Endothelial cell of umbilical vein (primary cell): ENCODE measurements around the gene SCAP. TPM values are rescaled to one million over a fixed set of nuclear protein-coding genes. Genes with fewer than 3 reads are reported as not detected.

Experiments
- BruUV-seq: library from RNA; stranded (reverse); fragments of 400-500 nt; replicated peaks from 2 replicates; lab custom pipeline; 2021; lab: Mats Ljungman, UMichigan
- CTCF ChIA-PET: fragments of 300-600, 350-600 bp; sonication (Branson Sonifier 250); formaldehyde crosslinking; loops from one replicate; lab custom pipeline; 2021; ENCODE audit warnings: antibody characterized with exemption, inconsistent platforms; lab: Charles Lee
- POLR2A ChIA-PET: fragments of 300-600, 350-600 bp; sonication (Branson Sonifier 250); formaldehyde crosslinking; loops from one replicate; lab custom pipeline; 2021; ENCODE audit warnings: antibody characterized with exemption, inconsistent platforms; lab: Charles Lee
- DNase-seq: peaks from one replicate; pipeline ENCODE4 v3.0.0-alpha.2; 2011; ENCODE audit warnings: low read depth, low spot score
- FAIRE-seq: peaks from 2 replicates; lab custom pipeline; 2011; peaks lifted over from hg19 to GRCh38; lab: Jason Lieb, UNC
- H2AFZ ChIP-seq: 2 replicates; pipeline ENCODE4 v1.6.0; 2012; ENCODE audit warnings: low read depth, low read length, control low read depth, inconsistent platforms
- H3K27ac ChIP-seq: 2 replicates; pipeline ENCODE4 v1.5.1; 2011; ENCODE audit warnings: low read depth, mild to moderate bottlenecking, control low read depth, low read length, moderate library complexity; ENCODE audit not compliant: insufficient read depth
- H3K27me3 ChIP-seq, 2 experiments: 2 replicates each; pipeline versions ENCODE4 v1.6.0 to v1.6.1; 2011; ENCODE audit warnings: low read length in 2 of 2, mixed read lengths in 1 of 2; ENCODE audit not compliant: control insufficient read depth in 2 of 2, insufficient read depth in 2 of 2
- H3K36me3 ChIP-seq, 2 experiments: 2 replicates in 1 of 2; 3 replicates in 1 of 2; pipeline ENCODE4 v1.5.1; 2011; ENCODE audit warnings: low read length in 2 of 2, mild to moderate bottlenecking in 1 of 2, moderate library complexity in 1 of 2; ENCODE audit not compliant: control insufficient read depth in 2 of 2, insufficient read depth in 2 of 2; ENCODE audit errors: extremely low read depth in 1 of 2
- H3K4me1 ChIP-seq: 3 replicates; pipeline ENCODE4 v1.5.1; 2011; ENCODE audit warnings: mild to moderate bottlenecking, low read length; ENCODE audit not compliant: control insufficient read depth, insufficient read depth; ENCODE audit errors: extremely low read depth
- H3K4me2 ChIP-seq: 2 replicates; pipeline ENCODE4 v1.6.1; 2011; ENCODE audit warnings: low read length, control low read depth, mixed read lengths; ENCODE audit not compliant: insufficient read depth
- H3K4me3 ChIP-seq, 3 experiments: fragments of 200-600 bp in 1 of 3; sonication (generic), shearing (Covaris generic) in 1 of 3; replicated peaks in 1 of 3; 2 replicates each; pipeline ENCODE4 v1.5.1; 2011 to 2016; ENCODE audit warnings: control low read depth in 3 of 3, low read length in 3 of 3, mild to moderate bottlenecking in 2 of 3, inconsistent platforms in 1 of 3, low read depth in 1 of 3, moderate library complexity in 1 of 3; ENCODE audit not compliant: insufficient read depth in 1 of 3
- H3K79me2 ChIP-seq: 2 replicates; pipeline ENCODE4 v1.6.0; 2012; ENCODE audit warnings: low read length, inconsistent platforms; ENCODE audit not compliant: control insufficient read depth, insufficient read depth
- H3K9ac ChIP-seq: replicated peaks from 2 replicates; pipeline ENCODE3; 2011; ENCODE audit warnings: low read length, control low read depth; ENCODE audit not compliant: insufficient read depth; ENCODE audit errors: extremely low read depth
- H3K9me1 ChIP-seq: replicated peaks from 3 replicates; pipeline ENCODE4 v1.6.0; 2011; ENCODE audit warnings: mild to moderate bottlenecking, low read length; ENCODE audit not compliant: control insufficient read depth, insufficient read depth; ENCODE audit errors: extremely low read depth
- H3K9me3 ChIP-seq: replicated peaks from 2 replicates; pipeline ENCODE4 v1.5.1; 2012; ENCODE audit warnings: low read length, inconsistent platforms; ENCODE audit not compliant: control insufficient read depth, insufficient read depth
- H4K20me1 ChIP-seq: replicated peaks from 2 replicates; pipeline ENCODE3; 2011; ENCODE audit warnings: mild to moderate bottlenecking, low read length; ENCODE audit not compliant: control insufficient read depth, insufficient read depth; ENCODE audit errors: extremely low read depth
- EZH2 ChIP-seq: IDR thresholded peaks from 2 replicates; pipeline ENCODE4 v1.6.1; 2012; ENCODE audit warnings: borderline replicate concordance, low read depth, mild to moderate bottlenecking, moderate library complexity, low read length, inconsistent platforms; ENCODE audit not compliant: severe bottlenecking
- FOS ChIP-seq: IDR thresholded peaks from 2 replicates; pipeline ENCODE4 v1.6.1; 2011; ENCODE audit warnings: mild to moderate bottlenecking, low read length, moderate library complexity, borderline replicate concordance; ENCODE audit not compliant: insufficient read depth
- GATA2 ChIP-seq: IDR thresholded peaks from 2 replicates; pipeline ENCODE4 v1.7.0; 2011; ENCODE audit warnings: low read depth, mild to moderate bottlenecking, moderate library complexity, mixed read lengths, low read length; ENCODE audit not compliant: insufficient read length, insufficient read depth
- JUN ChIP-seq: IDR thresholded peaks from 2 replicates; pipeline ENCODE4 v1.6.1; 2011; ENCODE audit warnings: borderline replicate concordance, low read depth; ENCODE audit not compliant: insufficient read length, insufficient read depth
- MYC ChIP-seq: IDR thresholded peaks from one replicate; pipeline ENCODE4 v1.6.1; 2011; ENCODE audit warnings: mild to moderate bottlenecking, low read depth, low read length
- POLR2A ChIP-seq: IDR thresholded peaks from 2 replicates; pipeline ENCODE4 v1.6.1; 2012; ENCODE audit warnings: low read depth, mild to moderate bottlenecking, control low read depth, low read length
- POLR2AphosphoS5 ChIP-seq: IDR thresholded peaks from 2 replicates; pipeline ENCODE4 v1.6.1; 2012; ENCODE audit warnings: low read depth, mild to moderate bottlenecking, control low read depth, low read length, moderate library complexity; ENCODE audit not compliant: insufficient read depth
- dilution Hi-C: fragments of 300-500 bp; cut with MboI; formaldehyde crosslinking; loops from one replicate; pipeline ENCODE4 v1.15.0; 2019; ENCODE audit warnings: low sequenced_read_pairs; ENCODE audit not compliant: extremely low pct_ligation_motif_present
- intact Hi-C: fragments of 100-400 bp; cut with micrococcal nuclease; formaldehyde crosslinking; loops from one replicate; pipeline ENCODE4 v1.10.0; 2022
- polyA plus RNA-seq, 4 experiments: library from polyadenylated mRNA; depleted of rRNA in 3 of 4; stranded (reverse) in 3 of 4; unstranded in 1 of 4; fragments of >200 nt; gene quantifications; 2 replicates each; pipeline versions ENCODE4 v1.2.1 to v1.2.3, GENCODE V29; 2011 to 2012; ENCODE audit warnings: missing spikeins in 1 of 4
- total RNA-seq: library from RNA; stranded (reverse); gene quantifications from 2 replicates; pipeline ENCODE4 v1.2.3, GENCODE V29; 2021
- TF ChIP-seq, protein P1 (sequence below), 2 donors: IDR thresholded peaks; 1 replicate in 1 of 2; 2 replicates in 1 of 2; pipeline ENCODE4 v1.5.1; 2011; ENCODE audit warnings: low read length in 2 of 2, mild to moderate bottlenecking in 2 of 2, moderate library complexity in 2 of 2, control low read depth in 1 of 2, inconsistent platforms in 1 of 2, low read depth in 1 of 2; ENCODE audit not compliant: insufficient read depth in 1 of 2; ENCODE audit errors: extremely low read depth in 1 of 2
- TF ChIP-seq, protein P2 (sequence below): IDR thresholded peaks from 2 replicates; pipeline ENCODE4 v1.6.1; 2011; ENCODE audit not compliant: insufficient read depth, insufficient read length

The SCAP gene
- total and polyA plus RNA-seq, 2 donors (not counting 3 experiments of a cell fraction or from before 2014, with no cell fraction given) = 34.7 to 59.0 TPM

DNA sequence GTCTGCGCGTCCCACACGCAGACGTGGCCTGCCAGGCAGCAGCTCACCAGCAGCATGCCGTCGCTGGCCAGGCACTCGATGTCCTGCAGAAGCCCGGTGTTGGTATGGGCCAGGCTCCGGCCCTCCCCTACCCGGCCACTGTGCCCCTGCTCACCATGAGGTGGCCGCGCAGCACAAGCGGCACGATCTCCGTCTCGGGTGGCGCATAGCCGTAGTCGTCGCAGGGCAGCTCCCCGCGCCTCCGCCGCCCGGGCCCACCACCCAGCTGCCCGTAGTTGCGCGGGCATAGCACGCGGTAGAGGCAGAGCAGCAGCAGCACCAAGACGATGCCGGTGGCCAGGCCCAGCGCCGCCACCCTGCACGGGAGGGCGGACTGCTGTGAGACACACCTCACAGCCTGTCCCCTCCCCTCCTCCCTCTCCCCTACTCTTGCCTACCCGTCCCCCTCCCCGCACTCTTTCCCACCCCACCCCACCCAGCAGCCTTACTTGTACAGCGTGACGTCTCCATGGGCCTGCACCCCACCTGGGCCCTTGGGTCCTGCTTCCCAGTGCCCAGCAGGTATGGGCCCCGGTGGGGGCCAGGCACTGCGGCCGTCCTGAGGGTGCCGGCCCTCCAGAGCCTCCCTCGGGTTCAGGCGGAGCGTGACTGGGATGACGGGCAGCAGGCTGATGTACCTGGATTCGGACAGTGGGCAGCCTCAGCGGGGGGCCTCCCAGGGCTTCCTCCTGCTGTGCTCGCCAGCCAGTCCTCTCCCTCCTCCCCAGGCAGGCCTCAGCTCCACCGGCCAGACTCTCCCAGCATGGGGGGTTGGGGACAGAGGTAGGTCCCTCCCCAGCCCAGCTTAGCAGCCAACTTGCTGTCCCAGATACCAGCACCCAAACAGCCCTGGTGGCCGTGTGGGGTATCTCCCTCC lies 57.3 kb downstream of the SCAP start:
- Histone ChIP-seq H3K9ac (no peak overlapping the region), H3K27ac (no peak overlapping the region), H2AFZ (no peak overlapping the region), H3K79me2 (no peaks in the 10 kb centered on the region), H3K27me3 (no peaks in the 10 kb centered on the region), H3K36me3 (peaks cover 0 to 35% of the 10 kb centered on the region in 2 experiments), H3K9me3 (no peaks in the 10 kb centered on the region), H3K4me3 (no peak overlapping the region), H4K20me1 (no peaks in the 10 kb centered on the region), H3K4me2 (no peak overlapping the region), H3K4me1 (no peaks in the 10 kb centered on the region), H3K9me1 (no peaks in the 10 kb centered on the region)
- intact Hi-C loops (no loop called here), dilution Hi-C loops (no loop called here)
- ChIA-PET POLR2A (no interaction called here), CTCF (no interaction called here)
- FAIRE-seq = no peak
- TF ChIP-seq, protein P1, sequence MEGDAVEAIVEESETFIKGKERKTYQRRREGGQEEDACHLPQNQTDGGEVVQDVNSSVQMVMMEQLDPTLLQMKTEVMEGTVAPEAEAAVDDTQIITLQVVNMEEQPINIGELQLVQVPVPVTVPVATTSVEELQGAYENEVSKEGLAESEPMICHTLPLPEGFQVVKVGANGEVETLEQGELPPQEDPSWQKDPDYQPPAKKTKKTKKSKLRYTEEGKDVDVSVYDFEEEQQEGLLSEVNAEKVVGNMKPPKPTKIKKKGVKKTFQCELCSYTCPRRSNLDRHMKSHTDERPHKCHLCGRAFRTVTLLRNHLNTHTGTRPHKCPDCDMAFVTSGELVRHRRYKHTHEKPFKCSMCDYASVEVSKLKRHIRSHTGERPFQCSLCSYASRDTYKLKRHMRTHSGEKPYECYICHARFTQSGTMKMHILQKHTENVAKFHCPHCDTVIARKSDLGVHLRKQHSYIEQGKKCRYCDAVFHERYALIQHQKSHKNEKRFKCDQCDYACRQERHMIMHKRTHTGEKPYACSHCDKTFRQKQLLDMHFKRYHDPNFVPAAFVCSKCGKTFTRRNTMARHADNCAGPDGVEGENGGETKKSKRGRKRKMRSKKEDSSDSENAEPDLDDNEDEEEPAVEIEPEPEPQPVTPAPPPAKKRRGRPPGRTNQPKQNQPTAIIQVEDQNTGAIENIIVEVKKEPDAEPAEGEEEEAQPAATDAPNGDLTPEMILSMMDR (IDR thresholded peaks at IDR 0.05; ENCODE audit: extremely low read depth in 1 of 2, insufficient read depth in 1 of 2, low read depth in 1 of 2, low read length in 2 of 2) = peak in 1 of 2 donors; percentile 20
- TF ChIP-seq MYC = no peak
- BruUV-seq = no TSS peak
- DNase-seq = no peak

DNA sequence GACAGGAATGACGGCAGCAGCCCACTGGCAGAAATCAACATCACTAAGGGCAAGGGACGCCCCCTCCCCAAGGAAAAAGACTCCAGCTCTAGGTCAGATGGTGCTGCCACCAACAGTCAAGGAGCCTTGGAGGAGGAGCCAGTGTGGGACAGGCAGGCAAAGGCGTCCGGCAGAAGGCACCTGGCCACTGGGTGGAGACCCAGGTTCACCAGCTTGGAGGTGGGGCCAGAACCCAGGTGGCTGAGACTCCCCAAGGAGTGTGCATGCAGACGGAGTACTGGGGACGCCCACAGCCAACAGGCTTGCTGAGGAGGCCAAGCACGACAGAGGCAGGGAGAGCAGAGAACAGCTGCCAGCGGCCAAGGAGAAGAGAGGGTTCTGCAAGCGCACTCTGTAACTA lies 59.7 kb downstream of the SCAP start:
- ChIA-PET CTCF (no interaction called here), POLR2A (no interaction called here)
- Histone ChIP-seq H3K36me3 (peaks cover 0 to 54% of the 10 kb centered on the region in 2 experiments), H3K27ac (no peak overlapping the region), H3K27me3 (no peaks in the 10 kb centered on the region), H2AFZ (no peak overlapping the region), H3K4me3 (no peak overlapping the region), H4K20me1 (no peaks in the 10 kb centered on the region), H3K4me1 (no peaks in the 10 kb centered on the region), H3K9ac (no peak overlapping the region), H3K79me2 (no peaks in the 10 kb centered on the region), H3K9me1 (no peaks in the 10 kb centered on the region), H3K4me2 (no peak overlapping the region), H3K9me3 (no peaks in the 10 kb centered on the region)
- no peak for FAIRE-seq
- dilution Hi-C loops (no loop called here), intact Hi-C loops (no loop called here)
- BruUV-seq = no TSS peak
- TF ChIP-seq JUN (no peak), GATA2 (no peak), POLR2A (no peak), MYC (no peak), POLR2AphosphoS5 (no peak), FOS (no peak), EZH2 (no peak)
- TF ChIP-seq, protein P1 (IDR thresholded peaks at IDR 0.05; ENCODE audit: extremely low read depth in 1 of 2, insufficient read depth in 1 of 2, low read depth in 1 of 2, low read length in 2 of 2) = no peak
- TF ChIP-seq, protein P2, sequence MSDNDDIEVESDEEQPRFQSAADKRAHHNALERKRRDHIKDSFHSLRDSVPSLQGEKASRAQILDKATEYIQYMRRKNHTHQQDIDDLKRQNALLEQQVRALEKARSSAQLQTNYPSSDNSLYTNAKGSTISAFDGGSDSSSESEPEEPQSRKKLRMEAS = no peak
- DNase-seq = no peak
